HG02623 (cell line): ENCODE measurements around the gene DOHH.
A peak's percentile ranks its signal among the peaks of the same experiment; 100 is the strongest.

Experiments used
- ATAC-seq: cut with Tn5 transposase; IDR thresholded peaks from one replicate; pipeline ENCODE4 v1.9.1; 2021; ENCODE audit warnings: moderate library complexity; ENCODE audit not compliant: unreplicated experiment

DOHH gene, protein sequence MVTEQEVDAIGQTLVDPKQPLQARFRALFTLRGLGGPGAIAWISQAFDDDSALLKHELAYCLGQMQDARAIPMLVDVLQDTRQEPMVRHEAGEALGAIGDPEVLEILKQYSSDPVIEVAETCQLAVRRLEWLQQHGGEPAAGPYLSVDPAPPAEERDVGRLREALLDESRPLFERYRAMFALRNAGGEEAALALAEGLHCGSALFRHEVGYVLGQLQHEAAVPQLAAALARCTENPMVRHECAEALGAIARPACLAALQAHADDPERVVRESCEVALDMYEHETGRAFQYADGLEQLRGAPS

DNA sequence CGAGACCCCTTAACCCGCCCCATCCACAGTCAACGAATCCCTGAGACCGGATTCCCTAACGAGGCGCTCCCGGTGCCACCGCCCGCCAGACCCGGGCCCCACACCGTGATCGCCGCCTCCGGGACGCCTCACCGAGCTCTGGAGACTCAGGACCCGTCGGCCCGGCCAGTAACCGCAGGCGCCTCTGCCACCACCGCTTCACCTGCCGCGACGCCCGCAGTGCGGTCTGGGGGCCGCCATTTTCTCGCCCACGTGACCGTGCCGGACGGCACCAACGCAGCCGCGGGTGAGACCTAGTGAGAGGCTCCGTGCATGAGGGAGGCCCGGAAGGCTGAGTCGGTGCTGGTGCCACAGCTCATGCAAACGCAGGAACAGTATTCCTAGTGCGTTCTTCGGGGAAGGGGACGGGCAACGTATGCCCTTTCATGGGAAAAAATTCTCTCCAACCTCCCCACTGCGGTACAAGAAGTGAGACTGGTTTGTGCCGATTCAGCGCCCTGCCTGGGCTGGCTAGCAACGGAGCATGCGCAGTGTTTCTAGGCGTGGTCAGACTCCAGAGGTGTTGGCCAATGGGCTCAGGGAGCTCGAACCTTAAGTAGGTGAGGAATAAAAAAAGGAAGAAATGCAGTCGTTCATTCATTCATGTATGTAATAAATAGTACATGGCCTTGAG is at the start of gene DOHH:
DOHH (minus strand) TSS at position 246 of the 673 bp plus-strand sequence. CDS start 3,860 bp downstream, outside the sequence.
- ATAC-seq, result peak; percentile 72

DNA sequence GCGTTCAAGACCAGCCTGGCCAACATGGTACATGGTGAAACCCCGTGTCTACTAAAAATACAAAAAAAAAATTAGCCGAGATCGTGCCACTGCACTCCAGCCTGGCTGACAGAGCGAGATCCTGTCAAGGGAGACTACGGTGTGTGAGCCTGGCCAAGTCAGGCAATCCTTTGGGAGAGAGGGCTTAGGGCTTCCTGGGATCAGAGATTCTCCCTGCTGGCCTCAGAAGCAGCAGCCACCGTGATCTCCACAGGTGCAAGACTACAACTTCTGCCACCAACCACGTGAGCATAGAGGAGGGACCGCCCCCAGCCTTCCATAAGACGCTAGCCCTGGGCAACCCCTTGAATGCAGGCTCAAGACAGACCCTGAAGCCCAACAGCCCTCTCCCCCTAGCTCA is 49.3 kb upstream of the DOHH start:
- ATAC-seq, result no peak

DNA sequence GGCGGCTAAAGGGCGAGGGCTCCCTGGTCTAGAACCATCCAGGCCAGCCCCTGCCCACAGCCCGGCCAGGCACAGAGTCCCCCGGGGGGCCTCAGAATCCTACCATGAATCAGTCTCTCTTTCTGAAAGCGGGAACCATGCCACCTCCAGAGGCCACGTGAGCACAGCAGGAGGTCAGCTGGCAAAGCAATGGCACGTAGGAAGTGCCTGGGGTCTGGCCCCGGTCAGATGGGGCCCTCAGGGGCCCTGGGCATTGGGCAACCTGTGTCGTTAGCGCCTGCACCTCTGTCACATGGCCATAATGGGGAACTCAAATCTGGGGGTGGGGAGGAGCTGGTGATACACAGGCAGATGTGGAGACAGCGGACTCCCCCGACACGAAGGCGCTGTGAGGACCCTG is 48.1 kb upstream of the DOHH start:
- ATAC-seq, result no peak

DNA sequence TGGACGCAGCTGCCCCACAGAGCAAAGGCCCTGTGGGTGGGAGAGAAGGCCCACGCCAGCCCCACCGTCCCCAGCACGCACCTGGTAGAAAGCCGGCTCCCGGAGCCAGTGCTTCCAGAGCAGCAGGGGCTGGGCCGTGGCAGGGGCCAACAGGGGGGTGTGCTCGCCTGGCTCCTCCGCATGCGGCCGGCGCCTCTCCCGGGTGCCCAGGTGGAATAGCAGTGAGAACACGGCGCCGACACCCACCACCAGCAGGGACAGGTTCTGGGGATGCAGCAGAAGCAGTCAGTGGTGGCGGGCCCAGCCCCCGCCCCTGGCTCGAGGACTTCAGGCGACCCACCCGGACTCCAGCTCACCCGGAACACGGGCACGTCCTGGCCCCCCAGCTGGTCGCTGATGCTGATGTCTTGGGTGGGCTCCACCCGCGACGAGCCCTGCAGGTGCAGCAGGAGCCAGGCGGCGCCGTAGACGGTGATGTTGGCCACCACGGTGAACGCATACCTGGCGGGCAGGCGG is 47.4 kb upstream of the DOHH start:
- no peak for ATAC-seq

DNA sequence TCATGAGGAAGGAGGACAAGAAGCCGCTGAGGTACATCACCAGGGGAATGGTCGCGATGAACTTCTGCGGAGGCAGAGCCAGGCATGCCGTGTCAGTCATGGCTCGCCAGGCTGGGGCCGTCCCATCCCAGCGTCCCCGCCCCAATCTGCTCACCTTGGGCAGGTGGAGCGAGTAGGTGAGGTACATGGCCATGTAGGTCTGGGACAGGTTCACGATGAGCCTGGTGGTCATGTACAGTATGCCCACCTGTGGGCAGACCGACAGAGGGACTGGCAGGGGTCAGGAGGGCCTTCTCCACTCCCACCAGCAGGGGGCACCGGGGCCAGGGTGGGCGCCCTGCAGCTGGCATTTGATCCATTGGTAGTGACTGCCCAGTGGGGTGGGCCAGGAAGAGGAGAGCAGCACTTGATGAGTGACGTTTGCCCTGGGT is 46.8 kb upstream of the DOHH start:
- ATAC-seq, result no peak

DNA sequence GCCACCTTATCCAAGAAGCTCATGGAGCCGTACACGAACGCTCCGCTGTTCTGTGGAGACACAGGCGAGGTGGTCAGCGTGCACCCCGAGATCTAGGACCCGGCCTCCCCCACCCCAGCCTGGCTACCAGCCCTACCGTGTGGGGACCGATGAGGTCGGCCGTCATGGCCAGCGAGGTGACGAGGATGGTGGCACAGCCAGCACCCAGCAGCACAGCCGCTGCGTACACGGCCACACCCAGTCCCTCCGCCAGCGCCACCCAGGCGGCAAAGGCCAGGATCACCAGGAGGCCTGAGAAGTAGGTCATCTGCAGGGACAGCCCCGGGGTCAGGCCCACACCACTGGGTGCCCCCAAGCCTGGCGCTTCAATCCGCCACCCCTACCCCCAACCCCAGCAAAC is 45.6 kb upstream of the DOHH start:
- ATAC-seq, result no peak

DNA sequence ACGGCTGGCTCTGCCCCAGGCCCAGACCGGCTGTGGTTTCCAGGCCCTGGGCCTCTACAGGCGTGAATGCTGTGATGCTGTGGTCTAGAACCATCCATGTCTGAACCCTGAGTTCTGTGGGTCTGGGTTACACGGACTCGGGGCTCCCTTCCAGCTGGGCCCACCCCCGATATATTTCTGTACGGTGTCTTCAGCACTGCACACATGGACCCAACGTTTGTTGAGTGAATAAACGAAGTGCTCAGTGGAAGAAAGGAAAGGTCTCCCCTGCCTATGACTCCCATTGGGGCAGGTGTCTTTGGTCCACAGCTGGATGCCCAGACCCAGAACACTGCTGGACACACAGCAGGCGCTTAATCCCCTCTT is 45.2 kb upstream of the DOHH start:
- no peak for ATAC-seq

DNA sequence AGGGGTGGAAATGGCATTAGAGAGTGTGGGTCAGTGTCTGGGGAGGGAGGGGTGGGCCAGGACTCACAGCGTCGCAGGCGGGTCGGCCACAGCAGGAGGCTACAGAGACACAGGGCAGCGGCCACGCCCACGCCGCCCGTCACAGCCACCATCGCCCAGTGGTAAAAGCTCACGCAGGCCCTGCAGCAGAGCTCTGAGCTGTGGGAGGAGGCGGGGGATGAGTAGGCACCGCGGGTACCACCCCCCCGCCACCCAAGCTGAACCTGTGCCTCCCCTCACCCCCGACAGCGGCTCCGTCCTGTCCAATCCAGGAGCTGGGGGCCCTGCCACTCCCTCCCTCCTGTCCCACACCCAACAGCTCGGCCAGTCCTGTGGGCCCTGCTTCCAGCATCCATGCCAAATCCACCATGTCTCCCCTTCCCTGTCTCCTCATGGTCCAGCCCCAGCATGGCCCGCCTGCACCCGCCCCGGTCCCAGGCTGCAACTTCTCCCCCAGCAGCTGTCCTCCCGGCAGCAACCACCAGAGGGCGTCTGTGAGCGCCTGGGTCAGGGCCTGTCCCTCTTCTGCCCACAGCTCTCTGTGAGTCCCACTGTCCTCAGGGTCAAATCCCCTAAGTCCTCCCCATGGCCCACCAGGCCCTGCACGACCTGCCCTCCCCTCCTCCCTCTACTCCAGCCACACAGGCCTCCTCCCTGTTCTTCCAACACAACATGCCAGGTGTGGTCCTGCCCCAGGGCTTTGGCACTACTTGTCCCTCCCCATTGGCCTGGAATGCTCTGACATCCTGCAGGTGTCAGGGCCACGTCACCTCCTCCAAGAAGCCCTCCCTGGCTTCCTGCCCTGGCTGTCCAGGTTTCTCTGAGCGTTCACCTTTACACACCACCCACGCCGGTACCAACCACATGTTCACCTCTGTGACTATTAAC is 44.5 kb upstream of the DOHH start:
- no peak for ATAC-seq

DNA sequence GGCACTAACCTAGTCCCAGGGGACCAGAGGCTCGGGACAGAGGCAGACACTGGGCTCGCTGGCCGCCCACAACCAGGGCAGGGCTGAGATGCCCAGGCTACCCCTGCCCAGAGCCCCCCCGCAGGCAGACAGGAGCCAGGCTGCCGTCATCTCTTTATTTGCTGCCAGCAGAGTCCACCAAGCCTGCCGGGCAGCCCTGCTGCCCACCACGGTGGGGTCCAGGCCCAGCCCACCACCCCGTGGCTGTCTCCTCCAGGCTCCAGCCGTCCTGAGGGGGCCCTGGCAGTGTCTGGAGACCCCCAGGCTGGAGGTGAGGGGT is 43.5 kb upstream of the DOHH start:
- no peak for ATAC-seq

DNA sequence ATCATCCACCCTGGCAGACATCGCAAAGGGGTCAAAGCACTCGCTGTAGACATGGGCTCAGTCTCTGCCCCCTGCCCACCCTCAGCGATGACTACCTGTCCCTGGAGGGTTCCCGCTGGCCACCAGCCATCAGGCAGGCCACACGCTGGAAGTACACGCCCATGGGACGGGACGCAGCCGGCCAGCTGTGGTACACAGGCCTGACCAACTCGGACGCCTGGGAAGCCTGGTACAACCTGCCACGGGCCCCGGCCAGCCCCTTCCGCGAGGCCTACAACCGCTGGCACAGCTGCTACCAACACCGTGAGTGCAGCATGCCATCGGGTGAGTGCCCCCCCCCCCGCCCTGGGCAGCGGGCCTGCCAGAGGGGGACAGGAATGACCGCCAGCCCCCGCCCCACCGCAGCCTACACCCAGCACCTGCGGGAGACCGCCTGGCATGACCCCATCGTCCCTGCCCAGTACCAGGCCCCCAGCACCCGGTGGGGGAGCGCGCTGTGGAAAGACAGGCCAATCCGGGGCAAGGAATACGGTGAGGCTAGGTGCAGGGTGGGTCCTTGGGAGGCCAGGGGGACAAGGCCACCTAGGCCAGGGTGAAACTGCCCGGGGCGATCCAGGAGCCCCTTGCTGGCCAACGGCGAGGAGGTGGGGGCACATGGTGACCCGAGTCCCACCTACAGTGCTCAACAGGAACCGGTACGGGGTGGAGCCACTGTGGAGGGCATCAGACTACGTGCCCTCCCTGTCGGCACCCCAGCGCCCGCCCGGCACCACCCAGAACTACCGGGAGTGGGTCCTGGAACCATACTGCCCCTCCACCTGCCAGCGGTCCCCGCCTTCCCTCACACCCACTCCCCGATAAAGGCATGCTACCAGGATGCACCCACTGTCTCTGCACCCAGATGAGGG is 42.9 kb upstream of the DOHH start:
- ATAC-seq, result no peak

DNA sequence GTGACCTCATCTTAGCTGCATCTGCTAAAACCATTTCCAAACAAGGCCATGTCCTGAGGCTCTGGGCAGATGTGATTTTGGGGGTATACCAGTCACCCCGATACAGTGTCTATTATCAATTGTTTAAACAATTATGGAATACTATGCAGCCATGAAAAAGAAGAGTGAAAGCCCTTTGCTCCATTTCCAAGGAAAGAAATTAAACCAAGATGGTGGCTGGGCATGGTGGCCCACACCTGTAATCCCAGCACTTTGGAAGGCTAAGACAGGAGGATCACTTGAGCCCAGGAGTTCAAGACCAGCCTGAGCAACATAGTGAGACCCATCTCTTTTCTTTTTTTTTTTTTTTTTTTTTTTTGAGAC is 39.3 kb upstream of the DOHH start:
- no peak for ATAC-seq

DNA sequence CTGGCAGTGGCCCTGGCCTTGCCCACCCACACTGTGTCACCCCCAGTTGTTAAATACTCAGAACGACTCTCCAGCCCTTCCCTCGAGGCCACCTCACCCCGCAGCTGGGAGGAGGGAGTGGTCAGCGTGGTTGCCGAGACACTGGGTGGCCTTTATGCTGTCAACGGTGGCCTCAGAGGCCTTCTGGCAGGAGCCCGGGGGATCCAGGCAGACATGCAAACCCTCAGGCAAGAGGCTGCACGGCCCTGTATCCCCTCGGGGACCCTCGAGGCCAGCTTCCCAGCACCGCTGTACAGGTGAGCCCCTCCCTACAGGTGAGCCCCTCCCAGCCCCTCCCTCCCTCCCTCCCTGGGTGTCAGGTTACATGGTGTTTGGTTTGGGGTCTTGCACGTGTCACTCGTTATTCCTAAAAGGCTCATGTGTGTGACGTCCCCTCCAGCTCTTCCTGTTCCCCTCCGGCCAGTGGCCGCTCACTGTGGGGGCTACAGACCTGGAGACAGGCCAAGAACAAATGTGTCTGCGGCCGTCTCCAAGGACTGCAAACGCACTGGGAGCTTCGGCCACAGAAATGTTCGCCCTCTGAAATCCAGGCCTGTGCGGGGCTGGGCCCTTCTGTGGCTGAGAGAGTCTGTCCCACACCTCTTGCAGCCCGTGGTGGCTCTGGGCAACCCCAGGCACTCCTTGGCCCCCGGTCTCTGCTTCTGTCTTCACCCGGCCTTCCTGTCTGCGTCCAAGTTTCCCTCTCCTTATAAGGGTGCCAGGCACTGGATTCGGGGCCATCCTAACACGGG is 38.7 kb upstream of the DOHH start, which contains the start of gene TEKTIP1:
TEKTIP1 (plus strand) TSS at position 210 of the 791 bp plus-strand sequence; CDS start at position 214, 4 bp downstream.
- no peak for ATAC-seq

DNA sequence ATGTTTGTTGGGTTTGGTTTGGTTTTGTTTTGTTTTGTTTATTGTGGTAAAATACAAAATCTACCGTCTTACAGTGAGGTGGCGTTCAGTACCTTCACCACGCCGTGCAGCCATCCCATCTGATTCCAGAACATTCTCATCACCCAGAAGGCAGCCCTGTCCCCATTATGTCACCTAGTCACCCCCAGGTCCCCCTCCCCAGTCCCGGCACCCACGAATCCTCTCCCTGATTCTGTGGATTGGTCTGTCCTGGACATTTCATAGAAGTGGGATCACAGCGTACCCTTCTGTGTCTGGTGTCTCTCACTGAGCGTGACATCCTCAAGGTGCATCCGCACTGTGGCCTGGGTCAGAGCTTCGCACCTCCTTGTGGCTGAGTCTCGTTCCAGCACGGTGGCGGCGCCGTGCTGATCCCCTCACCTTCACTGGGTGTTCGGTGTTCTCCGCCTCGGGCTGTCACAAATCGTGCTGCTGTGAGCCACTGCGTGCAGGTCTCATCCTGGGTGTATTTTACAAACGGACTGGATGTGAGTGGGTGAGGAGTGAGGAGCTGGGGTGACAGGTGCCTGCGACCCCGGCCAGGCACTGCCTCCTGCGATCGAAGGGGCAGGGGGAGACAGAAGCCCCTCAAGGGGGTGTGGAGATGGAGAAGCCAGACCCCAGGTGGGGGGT is 37.9 kb upstream of the DOHH start:
- no peak for ATAC-seq

DNA sequence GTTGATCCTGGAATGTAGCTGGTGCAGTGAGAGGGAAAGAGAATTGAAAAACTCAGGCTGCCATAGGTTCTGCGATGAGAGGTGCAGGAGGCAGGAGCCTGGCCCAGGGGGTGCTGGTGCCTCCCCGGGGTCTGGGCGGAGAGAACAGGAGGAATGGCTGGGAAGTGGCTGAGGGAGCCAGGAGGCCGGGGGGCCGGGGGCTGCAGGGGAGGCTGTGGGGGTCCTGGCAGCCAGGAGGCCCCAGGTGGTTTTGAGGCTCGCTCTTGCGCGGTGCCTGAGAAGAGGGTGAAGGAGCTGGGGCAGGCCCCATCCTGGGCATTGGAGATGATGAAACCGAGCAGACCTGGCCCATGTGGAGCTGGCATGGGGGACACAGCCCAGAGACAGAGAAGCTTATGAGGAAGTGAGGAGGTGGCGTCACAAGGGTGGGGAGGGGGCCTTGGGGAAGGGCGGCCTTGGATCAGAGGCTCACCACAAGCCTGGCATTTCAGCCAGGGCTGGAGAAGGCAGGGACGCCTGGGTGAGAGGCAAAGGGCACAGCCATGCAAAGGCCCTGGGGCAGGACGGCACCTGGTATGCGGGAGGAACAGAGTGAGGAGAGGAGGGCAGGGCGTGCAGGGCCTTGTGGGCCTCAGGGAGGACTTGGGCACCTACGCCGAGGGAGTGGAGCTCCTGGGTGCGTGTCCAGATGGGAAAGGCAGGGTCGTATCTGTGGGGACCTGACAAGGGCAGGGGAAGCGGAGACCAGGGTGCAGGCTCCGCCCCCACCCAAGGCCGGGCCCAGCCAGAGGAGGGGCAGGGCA is 37.2 kb upstream of the DOHH start:
- ATAC-seq, result no peak

DNA sequence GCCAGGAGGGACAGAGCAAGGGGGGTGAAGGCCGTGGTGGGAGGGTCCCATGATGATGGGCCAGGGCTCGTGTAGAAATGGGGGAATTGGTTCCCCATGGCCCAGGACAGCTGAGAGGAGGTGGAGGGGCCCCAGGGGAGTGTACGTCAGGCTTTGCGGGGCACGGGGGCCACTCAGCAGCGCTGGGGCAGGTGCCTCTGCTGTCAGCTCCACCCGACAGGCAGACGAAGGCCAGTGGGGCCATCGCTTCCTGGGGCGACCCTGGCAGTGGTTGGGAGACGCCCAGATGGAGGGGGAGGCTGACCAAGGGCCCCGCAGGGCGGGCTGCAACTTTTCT is 36.6 kb upstream of the DOHH start:
- ATAC-seq, result no peak

DNA sequence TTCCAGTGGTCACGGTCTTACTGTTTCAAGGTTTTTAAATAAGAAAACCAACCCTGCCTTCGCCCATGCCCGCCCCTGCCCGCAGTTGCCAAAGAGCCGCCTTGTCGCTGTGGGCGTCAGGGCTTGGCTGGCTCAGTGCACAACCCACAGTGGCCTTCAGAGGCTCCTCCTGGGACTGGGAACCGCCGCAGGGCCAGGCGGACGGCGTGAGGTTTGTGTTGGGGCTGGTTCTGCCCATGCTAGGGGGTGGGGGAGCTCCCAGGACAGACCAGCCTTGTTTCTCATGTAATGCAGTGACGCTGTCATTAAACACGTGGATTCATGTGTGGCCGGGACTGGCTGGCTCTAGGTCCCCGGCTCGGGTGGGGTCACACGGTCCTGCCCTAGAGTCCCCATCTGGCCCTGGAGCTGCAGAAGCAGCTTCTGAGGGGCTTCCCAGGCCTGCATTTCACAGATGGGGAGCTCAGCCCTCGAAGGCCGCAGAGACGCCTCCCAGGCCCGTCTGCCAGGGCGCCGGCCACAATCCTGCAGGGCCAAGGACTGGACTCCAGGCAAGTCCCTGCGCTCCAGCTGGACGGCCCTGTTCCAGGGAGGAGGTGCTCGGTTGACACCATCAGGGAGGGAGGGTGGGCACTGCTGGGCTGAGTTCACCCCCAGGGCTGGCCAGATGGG is 36.1 kb upstream of the DOHH start:
- ATAC-seq, result no peak

DNA sequence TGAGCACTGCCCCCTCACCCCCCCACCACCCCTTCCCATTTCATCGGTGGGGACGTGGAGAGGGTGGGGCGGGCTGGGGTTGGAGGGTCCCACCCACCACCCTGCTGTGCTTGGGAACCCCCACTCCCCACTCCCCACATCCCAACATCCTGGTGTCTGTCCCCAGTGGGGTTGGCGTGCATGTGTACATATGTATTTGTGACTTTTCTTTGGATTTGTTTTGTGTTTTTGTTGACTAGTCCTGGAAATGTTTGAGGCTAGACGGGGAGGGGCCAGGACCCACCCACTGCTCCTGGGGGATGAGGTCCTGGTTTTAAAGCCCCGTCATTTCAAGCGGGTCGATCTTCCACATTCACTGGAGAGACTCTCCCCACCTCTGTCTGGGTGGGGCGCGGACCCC is 35.5 kb upstream of the DOHH start:
- no peak for ATAC-seq

DNA sequence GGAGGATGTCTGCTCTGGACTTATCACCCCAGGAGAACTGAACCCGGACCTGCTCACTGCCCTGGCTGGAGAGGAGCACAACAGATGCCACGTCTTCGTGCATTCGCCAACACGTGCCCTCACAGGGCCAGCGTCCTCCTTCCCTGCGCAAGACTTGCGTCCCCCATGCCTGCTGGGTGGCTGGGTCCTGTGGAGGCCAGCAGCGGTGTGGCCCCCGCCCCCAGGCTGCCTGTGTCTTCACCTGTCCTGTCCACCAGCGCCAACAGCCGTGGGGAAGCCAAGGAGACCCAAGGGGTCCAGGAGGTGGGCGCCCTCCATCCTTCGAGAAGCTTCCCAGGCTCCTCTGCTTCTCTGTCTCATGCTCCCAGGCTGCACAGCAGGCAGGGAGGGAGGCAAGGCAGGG is 35.1 kb upstream of the DOHH start:
- ATAC-seq, result no peak
